Epidermal melanocyte (primary cell): ENCODE data around the gene KRTAP17-1.
"Not testable (repeated sequence)": the region's sequence is repeated elsewhere in the genome, so short reads cannot be mapped to it uniquely, and the experiment has no call there.

Experiments used
- DNase-seq: peaks from one replicate; pipeline ENCODE4 v3.0.0; 2011; ENCODE audit warnings: low spot score; ENCODE audit not compliant: insufficient read length

KRTAP17-1 gene

DNA sequence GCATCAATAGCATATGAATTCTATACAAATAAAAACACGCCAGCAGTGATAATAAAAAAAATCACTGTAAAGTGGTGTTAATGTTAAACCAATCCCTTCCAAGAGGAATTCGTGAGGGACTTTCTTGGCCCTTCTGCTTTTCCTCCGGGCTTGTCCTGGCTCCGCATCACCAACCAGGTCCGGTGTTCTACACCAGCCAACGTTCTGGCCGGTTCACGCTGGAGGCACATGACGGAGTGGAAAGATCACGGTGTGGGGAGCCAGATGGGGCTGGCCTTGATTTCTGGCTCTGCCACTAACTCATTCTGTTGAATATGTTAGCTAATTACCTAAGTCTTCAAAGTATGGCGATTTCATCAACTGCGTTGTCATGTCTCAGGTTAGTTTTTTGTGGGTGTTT is 11.4 kb downstream of the KRTAP17-1 start:
- no peak for DNase-seq

- no peak for DNase-seq
Measured at GRCh38 chr17:41302981-41303380, 12.5 kb downstream of the KRTAP17-1 start.

GRCh38 chr17:41301916-41302901 is 13.3 kb downstream of the KRTAP17-1 start, which contains the start of gene KRTAP29-1:
Gene KRTAP29-1 (minus strand): TSS chr17:41302851. CDS start chr17:41302851, 0 bp downstream.
- DNase-seq = no peak

DNA sequence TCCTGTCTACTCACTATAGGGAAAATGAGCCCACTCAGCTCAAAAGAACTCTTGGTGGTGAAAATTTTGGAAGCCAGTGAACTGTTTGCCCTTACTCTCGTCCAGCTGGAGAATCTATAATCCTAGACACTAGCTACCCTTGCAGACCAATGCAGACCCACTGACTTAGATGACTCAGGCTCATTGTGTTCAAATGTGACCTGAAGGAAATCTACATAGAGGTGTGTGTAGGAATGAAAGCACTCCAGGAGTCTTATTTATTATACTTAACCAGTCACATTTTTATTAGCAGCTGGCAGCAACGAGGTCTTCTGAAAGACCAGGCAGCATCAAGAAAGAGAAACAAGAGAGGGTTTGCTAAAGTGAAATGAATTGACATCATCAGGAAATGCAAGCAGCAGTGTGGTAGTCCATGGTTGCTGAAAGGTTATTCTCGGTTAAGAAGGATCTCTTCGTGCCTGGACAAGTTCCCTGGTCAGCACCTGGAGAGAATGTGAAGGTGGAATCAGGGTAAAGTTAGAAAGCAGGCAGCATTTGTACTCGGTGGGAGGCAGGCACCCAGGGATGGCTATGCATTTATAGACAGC is 14.2 kb downstream of the KRTAP17-1 start:
- no peak for DNase-seq

DNA sequence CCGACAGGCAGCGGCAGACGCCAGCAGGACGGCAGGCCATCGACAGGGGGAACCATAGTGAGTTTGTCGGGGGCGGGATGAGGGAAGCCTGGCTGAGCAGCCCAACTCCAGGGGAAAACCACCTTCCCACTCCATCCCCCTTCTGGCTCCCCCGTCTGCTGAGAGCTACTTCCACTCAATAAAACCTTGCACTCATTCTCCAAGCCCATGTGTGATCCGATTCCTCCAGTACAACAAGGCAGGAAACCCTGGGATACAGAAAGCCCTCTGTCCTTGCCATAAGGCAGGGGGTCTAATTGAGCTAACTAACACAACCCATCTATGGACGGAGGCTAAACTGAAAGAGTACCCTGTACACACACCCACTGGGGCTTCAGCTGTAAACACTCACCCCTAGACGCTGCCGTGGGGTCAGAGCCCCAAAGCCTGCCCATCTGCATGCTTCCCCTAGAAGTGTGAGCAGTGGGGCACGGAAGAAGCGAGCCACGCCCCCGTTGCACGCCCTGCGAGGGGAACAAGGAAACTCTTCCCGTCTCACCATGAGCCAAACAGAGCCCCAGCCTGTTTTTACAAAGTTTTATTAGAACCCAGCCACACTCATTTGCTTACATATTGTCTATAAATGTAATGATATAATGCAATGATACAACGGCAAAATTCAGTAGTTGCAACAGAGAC is 16.9 kb downstream of the KRTAP17-1 start:
- DNase-seq = no peak

DNA sequence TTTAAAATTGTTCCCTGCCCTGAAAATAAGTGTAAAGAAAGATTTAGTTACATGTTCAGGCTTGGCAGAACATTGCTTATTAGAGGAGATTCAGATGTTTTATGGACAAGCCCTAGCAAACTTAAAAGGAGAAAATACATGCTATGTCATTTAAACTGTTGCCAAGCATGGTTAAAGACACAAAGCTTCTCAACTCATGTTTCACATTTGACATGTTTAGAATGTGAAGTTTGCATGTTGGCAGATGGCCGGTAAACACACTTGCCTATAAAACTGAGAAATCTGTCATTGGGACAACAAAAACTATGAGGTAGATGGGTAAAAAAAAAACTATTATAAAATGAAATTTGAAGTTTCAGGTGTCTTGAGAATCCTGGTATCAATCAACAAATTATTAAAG is 18.7 kb downstream of the KRTAP17-1 start:
- no peak for DNase-seq

DNA sequence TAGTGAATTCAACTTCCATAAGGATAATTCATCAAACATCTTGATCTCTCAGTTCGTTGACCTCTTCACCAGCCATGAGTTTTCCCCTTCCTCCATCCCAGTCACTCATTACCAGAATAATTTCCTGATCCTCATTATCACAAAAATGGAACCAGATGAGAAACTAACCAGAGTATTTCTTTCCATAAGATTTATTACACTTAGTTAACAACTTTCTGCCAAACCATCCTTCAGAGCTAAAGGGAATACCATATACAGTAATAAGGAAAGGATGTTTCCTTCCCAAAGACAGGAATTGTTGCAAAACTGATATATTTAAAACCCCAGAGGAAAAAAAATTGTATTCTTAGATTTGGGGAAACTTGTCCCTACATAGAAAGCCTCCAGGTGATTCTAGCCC is 21.5 kb downstream of the KRTAP17-1 start:
- DNase-seq = no peak

- DNase-seq = no peak
Measured at GRCh38 chr17:41287050-41287449, 28.5 kb downstream of the KRTAP17-1 start.

DNA sequence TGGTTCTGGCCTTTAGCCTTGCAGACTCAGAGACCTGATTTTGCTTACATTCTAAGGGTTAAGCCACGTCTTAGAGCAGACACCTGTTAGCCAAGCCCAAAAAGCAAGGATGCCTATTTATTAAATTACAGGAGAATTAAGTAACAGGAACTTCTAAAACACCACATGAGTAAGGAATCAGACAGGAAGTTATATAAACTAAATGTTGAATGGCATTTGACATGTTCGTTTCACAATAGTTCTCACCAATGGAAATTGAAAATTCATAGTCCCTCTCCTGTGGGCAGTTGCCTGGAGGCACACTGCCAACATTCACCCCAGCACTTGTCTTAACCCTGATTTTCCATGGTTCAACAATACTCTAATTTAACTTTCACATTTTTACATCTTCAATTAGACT is 31.0 kb downstream of the KRTAP17-1 start:
- DNase-seq = no peak

DNA sequence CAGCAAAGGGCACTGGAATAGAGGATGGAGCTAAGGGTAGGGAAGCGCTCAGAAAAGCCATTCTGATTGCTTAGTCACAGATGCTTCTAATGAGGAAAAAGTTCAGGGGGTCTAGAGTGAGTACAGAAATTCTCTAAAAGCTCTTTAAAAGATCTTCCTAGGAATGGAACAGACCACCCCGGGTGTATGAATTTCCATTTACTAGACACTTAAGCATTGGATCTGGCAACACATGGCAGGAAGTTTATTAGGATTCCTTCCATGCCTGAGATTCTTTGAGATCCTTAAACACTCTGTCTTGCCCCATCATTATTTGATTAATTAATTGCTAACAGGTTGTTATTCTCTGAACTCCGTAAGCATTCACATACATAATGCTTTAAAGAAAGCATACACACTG is 31.5 kb downstream of the KRTAP17-1 start:
- peak; percentile 31 for DNase-seq

DNA sequence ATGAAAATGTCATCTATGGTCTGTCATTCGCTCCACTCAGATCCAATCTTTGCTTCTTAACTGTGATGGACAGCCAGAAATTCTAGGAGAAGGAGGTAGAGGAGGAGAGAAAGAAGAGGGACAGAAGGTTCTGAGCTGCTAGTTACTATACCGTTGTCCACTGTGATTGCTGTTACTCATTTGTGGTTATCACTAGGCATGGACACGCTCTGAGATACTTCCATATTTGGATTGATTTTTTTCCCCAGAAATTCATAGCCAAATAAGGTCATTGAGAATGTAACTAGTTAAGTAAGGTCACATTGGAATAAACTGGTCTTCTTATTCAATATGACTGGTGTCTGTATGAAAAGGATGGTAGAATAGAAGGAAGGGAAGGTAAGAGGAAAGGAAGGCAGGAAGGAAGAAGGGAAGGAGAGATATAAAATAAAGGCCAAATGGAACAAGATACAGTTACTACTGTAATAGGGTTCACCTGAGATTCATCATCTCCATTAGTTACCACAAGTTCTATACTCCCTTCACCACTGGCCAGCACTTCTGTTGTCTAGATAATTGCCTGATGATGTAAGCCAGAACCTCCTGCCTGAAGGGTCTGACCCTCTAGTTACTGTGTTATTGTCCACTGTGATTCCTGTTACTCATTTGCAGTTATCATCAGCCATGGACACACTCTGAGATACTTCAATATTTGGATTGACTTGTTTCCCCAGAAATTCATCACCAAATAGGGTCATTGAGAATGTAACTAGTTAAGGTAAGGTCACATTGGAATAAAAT is 37.1 kb downstream of the KRTAP17-1 start:
- DNase-seq = no peak

GRCh38 chr17:41275648-41276190 is 39.8 kb downstream of the KRTAP17-1 start, which contains the start of gene KRTAP9-7:
Gene KRTAP9-7 (plus strand): TSS chr17:41275698. CDS start chr17:41275698, 0 bp downstream.
- not testable (repeated sequence) for DNase-seq

GRCh38 chr17:41271858-41272257 is 43.7 kb downstream of the KRTAP17-1 start:
- DNase-seq = no peak

DNA sequence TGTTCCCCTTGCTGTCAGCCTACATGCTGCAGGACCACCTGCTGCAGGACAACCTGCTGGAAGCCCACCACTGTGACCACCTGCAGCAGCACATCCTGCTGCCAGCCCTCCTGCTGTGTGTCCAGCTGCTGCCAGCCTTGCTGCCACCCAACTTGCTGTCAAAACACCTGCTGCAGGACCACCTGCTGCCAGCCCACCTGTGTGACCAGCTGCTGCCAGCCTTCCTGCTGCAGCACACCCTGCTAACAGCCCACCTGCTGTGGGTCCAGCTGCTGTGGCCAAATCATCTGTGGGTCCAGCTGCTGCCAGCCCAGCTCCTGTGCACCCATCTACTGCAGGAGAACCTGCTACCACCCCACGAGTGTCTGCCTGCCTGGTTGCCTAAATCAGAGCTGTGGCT is 44.2 kb downstream of the KRTAP17-1 start:
- not testable (repeated sequence) for DNase-seq

- no peak for DNase-seq
Measured at GRCh38 chr17:41267711-41268110, 47.8 kb downstream of the KRTAP17-1 start.

DNA sequence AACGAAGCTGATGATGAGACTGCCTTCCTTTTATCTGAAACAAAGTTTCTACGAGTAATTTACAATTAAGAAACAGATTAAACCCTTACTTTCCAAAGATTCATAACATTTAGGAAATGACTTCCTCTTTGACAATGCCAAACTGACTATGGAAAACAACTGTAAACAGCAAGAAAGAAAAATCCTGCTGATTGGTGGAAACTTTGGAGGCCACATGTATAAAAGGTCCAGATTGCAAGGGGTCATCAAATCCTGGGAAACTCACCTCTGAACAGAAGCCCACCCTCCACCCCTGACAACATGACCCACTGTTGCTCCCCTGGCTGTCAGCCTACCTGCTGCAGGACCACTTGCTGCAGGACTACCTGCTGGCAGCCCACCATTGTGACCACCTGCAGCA is 50.4 kb downstream of the KRTAP17-1 start, which contains the start of gene KRTAP9-6:
Gene KRTAP9-6, plus strand, starts transcription at position 301 of the 400 bp plus-strand sequence. Its CDS starts 0 bp downstream, at position 301.
- DNase-seq = no peak
